Breast epithelium (tissue), 3 donors: ENCODE results near the gene STARD10.

Experiments used
- POLR2A ChIP-seq: fragments of 450-650 bp; IDR thresholded peaks from one replicate; pipeline ENCODE4 v1.6.1; 2016; ENCODE audit warnings: antibody characterized with exemption, mild to moderate bottlenecking, moderate library complexity
- TF ChIP-seq, protein P1 (sequence below), 3 donors: fragments of 450-650 bp; IDR thresholded peaks; one replicate each; pipeline ENCODE4 v1.5.1; 2016 to 2017; ENCODE audit warnings: antibody characterized with exemption in 3 of 3, mild to moderate bottlenecking in 3 of 3, moderate library complexity in 3 of 3

DNA sequence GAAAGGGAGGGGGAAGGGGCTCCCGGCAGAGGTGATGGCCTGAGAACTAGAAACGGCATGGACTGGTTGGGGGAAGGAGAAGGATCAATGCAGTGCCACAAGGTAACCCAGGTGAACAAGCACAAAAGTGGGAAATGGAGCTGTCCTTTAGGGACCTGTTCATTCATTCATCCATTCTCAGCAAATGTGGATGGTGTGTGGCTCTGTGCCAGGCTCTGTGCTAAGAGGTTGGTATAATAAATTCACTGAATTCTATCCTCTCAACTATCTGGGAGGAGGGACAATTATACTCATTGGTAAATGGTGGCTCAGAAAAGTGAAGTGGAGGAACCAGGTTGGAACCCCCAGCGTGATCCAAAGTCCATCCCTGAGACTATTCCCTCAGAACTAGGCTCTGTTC lies 23.0 kb downstream of the STARD10 start:
- TF ChIP-seq, protein P1, sequence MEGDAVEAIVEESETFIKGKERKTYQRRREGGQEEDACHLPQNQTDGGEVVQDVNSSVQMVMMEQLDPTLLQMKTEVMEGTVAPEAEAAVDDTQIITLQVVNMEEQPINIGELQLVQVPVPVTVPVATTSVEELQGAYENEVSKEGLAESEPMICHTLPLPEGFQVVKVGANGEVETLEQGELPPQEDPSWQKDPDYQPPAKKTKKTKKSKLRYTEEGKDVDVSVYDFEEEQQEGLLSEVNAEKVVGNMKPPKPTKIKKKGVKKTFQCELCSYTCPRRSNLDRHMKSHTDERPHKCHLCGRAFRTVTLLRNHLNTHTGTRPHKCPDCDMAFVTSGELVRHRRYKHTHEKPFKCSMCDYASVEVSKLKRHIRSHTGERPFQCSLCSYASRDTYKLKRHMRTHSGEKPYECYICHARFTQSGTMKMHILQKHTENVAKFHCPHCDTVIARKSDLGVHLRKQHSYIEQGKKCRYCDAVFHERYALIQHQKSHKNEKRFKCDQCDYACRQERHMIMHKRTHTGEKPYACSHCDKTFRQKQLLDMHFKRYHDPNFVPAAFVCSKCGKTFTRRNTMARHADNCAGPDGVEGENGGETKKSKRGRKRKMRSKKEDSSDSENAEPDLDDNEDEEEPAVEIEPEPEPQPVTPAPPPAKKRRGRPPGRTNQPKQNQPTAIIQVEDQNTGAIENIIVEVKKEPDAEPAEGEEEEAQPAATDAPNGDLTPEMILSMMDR (IDR thresholded peaks at IDR 0.05) = no peak
- no peak for TF ChIP-seq POLR2A
